ENCODE measurements around the gene PRSS27.
"Not testable (repeated sequence)": the region's sequence is repeated elsewhere in the genome, so short reads cannot be mapped to it uniquely, and the experiment has no call there.

Gene PRSS27

DNA sequence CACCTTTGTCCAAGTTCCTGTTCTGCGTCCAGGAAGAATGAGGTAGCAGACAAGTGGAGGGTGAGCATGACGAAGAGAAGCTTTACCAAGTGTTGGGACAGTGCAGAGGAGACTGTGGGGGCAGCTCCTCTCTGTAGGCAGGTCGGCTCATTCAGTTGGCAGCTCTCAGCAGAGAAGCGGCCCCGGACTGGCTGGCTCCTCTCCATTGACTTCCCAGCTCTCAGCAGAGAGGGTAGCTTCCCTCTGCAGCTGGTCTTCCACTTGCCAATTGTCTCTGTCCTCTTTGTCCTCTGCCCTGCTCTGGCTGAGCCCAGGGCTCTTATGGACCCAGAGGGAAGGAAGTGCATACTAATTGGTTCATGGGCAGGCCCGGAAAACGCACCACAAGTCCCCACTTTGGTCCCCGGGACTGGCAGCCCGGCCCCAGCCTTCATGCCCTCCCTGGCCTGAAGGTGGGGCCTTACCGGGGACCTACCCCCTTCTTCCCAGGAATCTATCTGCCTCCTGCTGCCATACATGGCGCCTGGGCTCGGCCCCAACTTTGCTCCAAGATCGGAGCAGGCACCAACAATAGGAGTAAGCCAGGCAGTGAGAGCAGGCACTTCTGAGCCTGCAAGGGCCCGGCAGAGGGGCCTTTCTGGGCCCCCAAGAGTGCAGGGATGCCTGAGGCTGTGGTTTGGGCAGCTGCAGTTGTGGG lies 27.6 kb downstream of the PRSS27 start:
- peak in 1 of 2 experiments; percentile 50 for DNase-seq

- DNase-seq, result peak in 1 of 2 experiments; percentile 50
Measured at GRCh38 chr16:2691491-2692248, 28.4 kb downstream of the PRSS27 start.

GRCh38 chr16:2690852-2691251 lies 29.2 kb downstream of the PRSS27 start:
- no peak for DNase-seq

GRCh38 chr16:2689968-2690801 lies 29.8 kb downstream of the PRSS27 start:
- DNase-seq, result no peak

- DNase-seq, result not testable (repeated sequence)
Measured at GRCh38 chr16:2689422-2689821, 30.6 kb downstream of the PRSS27 start.

DNA sequence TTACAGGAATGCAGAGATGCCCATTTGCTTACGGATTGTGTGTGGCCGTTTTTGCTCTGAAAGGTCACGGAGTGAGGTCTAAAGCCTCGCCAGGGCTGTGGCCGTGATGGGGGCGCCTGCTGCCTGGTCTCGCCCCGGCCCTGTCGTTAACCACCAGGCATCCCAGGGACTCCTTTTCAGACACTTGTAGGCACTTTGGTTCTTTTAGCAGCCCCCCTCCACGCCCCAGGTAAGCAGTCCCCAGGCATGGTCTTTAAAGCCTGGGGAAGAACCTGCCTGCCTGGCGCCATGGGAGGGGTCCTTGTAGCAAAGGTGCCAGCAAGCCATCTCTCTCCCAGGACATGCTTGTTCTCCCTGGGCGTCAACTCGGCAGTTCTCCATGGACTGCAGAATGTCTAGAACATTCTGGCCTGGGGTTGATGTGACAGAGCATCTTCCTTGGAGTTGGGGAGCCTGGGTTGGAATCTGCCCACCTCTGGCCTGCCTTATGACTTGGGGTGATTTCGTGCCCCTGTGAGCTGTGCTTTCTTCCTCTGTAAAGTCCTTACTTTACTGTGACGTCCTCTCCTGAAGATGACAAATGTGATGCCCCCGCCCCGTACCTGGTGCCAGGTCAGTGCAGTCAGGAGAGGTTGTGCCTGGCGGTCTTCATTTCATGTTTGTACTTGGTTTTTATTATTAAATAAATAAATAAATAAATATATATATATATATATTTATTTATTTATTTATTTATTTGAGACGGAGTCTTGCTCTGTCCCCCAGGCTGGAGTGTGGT lies 32.3 kb downstream of the PRSS27 start:
- DNase-seq, result no peak

DNA sequence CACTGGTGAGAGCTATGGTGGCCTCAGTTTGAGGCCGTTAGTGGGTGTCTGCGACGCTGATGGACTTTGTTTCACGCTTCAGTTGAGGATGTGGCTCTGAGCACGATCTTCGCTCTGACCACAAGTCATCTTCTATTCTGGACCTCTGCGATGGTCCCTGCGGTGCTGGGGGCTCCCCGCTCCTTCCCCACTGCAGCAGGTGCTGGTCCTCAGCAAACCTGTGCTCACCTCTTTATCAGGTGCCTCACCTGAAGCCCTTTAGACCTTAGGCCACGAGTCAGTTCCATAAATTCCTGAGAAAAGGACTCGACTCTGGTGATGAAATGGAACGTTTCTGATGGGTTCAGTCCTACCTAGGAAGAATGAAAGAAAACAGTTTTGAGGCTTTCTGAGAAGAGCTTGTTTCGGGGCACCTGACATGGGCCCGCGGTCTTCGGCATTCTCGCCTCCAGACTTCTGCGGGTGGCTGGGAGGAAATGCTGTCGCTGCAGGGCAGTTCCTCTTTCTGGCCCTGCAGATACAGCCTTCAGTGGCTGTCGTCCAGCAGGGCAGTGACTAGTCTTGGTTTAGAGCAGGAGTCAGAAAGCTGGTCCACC lies 33.0 kb downstream of the PRSS27 start:
- no peak for DNase-seq

- DNase-seq, result not testable (repeated sequence)
Measured at GRCh38 chr16:2686075-2686474, 33.9 kb downstream of the PRSS27 start.

DNA sequence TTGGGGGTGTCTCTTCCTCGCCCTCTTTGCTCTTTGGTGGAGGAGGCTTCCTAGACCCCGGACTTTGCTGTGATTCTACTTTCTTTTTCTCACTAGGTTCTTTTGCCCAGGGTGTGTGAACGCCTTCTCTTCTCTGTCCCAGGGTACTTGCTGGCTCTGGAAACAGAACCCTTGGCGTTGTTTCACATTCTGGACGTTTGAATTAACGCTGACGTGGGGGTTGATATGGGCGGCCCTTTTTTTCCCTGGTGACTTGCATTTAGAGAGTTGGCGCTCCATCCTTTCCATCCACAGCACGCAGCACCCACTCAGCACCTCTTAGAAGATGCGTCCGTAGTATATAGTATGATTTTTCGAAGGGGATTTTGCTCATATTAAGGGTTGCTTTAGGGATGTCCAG lies 37.0 kb downstream of the PRSS27 start:
- not testable (repeated sequence) for DNase-seq

GRCh38 chr16:2682209-2683021 lies 37.6 kb downstream of the PRSS27 start, which contains the start of gene KCTD5:
TSS of gene KCTD5 (plus strand) at chr16:2682523. CDS start at chr16:2682549, 26 bp downstream.
- DNase-seq, result peak; percentile 46 to 83

GRCh38 chr16:2680360-2680759 lies 39.7 kb downstream of the PRSS27 start:
- DNase-seq, result not testable (repeated sequence)

DNA sequence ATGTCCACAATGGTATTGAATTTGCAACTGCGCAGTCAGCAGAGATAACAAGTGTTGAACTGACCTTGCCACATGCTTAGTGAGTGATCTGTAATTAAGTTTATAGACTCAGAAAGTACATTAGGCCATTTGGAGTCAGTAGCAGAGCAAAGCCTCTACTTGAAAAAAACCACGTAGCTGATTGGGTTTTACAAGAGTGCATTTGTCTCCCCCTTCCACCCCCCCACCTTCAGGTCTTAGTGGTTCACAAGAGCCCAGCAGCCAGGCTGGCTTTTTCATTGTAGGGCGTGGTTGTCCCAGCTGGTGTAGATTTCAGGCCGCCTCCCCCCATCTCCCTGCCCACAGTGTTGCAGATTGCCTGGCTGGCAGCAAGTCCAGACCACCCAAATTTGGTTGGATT lies 40.1 kb downstream of the PRSS27 start:
- DNase-seq, result not testable (repeated sequence)

- DNase-seq, result not testable (repeated sequence)
Measured at GRCh38 chr16:2678206-2678965, 41.6 kb downstream of the PRSS27 start.

DNA sequence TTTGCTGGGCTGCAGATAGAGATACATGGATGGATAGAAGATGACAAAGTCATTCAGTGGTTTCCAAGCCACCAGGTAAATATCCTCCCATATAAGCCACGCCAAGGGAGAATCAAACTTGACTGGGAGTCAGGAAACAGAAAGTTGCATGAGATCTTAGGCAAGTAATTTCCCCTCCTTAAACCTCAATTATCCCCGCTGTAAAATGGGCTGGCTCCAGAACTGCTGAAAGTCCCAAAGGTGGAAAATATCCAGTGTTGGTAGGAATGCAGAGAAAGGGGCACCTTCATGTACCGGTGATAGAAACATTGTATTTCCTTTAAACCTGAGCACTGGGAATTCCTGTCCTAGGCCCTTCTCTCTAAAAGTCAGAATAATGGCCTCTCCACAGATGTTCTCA lies 43.1 kb downstream of the PRSS27 start:
- DNase-seq, result not testable (repeated sequence)

- no peak for DNase-seq
Measured at GRCh38 chr16:2675714-2676113, 44.3 kb downstream of the PRSS27 start.

GRCh38 chr16:2675021-2675420 lies 45.0 kb downstream of the PRSS27 start:
- DNase-seq, result no peak

DNA sequence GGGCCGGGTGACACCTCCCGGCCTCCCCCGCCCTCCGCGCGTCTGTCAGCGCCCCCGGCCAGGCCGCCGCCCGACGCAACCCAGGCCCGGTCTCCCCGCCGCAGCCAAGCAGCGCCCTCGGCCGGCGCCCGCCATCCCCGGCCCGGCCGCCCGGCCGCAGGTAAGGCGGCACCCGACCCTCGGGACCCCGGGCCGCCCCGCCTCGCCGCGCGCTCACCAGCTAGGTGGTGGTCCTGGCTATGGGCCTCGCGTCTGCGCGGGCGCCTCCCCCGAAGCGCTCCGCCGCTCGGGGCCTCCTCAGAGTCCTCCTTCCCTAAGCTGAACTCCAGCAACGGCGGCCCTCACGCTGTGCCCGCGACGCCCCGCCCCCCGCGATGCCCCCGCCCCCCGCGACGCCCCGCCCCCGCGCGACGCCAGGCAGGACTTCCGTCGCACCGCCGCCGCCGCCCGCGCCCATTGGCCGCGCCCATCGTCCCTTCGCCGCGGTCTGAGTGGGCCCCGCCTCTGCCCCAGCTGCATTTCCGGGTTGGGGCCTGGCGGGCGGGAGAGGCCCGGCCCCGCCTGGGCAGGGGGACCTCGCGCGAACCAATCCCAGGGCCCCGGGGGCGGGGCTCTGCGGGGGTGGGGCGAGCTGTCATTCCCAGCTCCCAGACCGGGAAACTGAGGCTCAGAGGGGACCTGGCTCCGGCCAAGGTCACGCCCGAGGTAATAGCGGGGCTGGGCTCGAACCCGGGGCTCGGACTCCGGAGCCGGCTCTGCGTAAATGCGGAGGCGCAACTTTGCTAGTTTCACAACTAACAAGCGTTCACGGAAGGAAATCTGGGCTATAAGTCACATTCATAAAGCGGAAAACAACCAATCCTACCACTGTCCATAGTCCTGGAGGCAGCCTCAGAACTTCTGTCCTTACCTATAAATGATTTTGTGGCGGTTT lies 46.7 kb downstream of the PRSS27 start:
- DNase-seq, result peak; percentile 70 to 82

DNA sequence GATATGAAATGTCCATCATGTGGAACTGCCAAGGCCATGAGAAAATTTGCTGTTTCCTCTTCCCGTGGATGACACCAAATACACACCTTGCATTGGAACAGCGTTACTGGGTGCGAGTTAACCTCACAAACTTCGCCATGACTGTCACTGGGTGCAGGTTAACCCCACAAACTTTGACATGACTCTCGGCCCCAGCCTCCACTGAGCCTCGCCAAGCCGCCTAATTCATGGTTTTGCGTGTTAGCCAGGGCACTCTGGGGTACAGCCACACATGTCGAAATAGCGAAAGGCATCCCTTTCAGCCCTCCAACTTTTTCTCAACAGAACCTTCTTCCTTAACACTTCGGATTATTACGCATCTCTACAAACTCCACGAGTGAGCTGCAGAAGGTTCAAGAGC lies 48.3 kb downstream of the PRSS27 start:
- no peak for DNase-seq

- DNase-seq, result not testable (repeated sequence)
Measured at GRCh38 chr16:2671193-2671592, 48.8 kb downstream of the PRSS27 start.
